NCI-H2196 (cell line): ENCODE results near the gene SEZ6L2.
A peak's percentile ranks its signal among the peaks of the same experiment; 100 is the strongest.
"Not testable (repeated sequence)": the region's sequence is repeated elsewhere in the genome, so short reads cannot be mapped to it uniquely, and the experiment has no call there.

Experiments used
- DNase-seq: peaks from one replicate; lab custom pipeline; 2025; ENCODE audit not compliant: unreplicated experiment; lab: John Stamatoyannopoulos, UW

The SEZ6L2 gene

GRCh38 chr16:29899516-29900101 is at the start of gene SEZ6L2:
Gene SEZ6L2 (minus strand): TSS chr16:29899550. CDS start chr16:29899019, 531 bp downstream.
- DNase-seq = peak; percentile 95

GRCh38 chr16:29947897-29948296 is 48.5 kb upstream of the SEZ6L2 start:
- DNase-seq = no peak

DNA sequence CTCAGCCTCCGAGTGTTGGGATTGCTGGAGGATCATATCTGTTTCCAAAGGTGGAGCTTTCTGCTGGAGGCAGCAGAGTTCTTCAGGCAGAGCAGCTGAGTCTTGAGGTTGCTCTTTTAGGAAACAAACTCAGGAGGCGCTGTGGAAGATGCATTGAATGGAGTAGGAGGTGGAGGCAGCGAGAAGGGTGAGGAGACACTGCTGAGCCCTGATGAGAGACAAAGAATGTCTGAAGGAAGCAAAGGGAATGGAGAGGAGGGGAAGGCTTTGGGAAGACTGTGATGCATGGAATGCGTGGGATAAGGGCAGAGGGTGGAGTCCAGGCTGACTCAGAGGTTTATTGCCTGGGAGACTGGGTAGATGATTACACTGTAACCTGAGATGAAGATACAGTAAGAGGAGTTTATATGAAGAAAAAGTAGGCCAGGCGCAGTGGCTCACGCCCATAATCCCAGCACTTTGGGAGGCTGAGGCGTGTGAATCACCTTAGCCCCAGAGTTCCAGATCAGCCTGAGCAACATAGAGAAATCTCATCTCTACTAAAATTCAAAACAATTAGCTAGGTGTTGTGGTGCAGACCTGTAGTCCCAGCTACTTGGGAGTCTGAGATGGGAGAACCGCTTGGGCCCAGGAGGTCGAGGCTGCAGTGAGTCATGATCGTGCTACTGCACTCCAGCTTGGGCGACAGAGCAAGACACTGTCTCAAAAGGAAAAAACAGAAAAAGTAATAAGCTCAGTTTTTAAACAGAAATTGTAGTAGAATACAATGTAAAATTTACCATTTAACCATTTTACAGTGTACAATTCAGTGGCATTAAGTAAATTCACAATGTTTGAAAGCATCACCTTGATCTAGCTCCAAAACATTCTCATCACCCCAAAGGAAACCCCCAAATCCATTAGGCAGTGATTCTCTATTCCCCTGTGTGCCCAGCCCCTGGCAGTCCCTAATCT is 44.8 kb upstream of the SEZ6L2 start:
- peak; percentile 51 for DNase-seq

DNA sequence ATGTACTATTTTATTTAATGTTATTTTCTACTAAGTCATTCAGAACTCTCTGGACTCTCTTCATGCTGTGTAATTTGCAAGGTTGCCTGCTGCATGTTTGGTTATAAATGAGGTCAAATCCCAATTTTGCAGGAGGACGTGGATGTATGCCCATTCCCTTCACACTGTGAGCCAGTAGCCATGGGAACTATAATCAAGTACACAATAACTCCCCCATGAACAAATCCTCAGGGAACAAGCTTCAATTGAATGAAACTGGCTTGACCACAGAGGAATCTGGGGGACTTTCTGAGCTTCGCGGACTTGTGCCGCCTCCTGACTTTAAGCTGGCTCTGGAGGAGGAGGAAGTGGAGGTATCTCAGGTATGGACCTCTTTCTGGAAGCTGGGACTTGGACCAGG is 41.3 kb upstream of the SEZ6L2 start:
- DNase-seq = no peak

DNA sequence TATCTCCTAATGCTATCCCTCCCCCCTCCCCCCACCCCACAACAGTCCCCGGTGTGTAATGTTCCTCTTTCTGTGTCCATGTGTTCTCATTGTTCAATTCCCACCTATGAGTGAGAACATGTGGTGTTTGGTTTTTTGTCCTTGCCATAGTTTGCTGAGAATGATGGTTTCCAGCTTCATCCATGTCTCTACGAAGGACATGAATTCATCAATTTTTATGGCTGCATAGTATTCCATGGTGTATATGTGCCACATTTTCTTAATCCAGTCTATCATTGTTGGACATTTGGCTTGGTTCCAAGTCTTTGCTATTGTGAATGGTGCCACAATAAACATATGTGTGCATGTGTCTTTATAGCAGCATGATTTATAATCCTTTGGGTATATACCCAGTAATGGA is 32.4 kb upstream of the SEZ6L2 start:
- not testable (repeated sequence) for DNase-seq

DNA sequence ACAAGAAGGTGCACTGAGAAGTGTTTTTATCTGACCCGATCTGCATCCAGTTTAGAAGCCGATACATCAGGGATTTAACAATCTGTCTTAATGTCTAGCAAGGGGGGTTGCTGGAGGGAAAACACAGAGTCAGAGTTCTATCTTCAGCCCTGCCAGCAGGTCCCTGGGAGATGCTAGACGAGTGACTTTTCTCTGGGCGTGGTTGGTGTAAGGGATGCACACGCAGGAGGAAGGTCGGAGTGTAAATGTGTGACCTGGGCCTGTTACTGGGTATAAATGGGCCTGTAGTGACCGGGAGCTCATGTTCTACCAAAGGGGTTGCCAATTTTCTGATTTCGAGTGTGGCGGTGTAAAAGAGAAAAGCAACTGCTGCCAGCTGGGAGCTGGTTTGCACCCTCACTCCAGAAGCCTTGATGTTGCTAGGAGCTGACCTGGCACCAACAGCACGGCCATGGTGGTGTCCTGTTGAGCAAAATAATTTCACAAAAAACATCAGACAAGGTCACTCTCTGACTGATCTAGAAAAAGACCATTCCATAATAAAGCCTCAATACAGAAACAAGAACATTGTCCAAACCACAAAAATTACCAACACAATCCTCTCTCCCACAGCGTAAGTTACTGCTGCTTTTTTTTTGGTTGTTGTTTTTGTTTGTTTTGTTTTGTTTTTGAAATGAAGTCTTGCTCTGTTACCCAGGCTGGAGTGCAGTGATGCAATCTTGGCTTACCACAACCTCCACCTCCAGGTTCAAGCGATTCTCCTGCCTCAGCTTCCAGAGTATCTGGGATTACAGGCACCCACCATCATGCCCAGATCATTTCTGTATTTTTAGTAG is 27.9 kb upstream of the SEZ6L2 start:
- no peak for DNase-seq

- DNase-seq = no peak
These were observed 27.3 kb upstream of the SEZ6L2 start for GRCh38 chr16:29926711-29927052.

GRCh38 chr16:29925781-29926710 is 26.7 kb upstream of the SEZ6L2 start, which contains the start of gene KCTD13:
Gene KCTD13 (minus strand): TSS chr16:29926226. CDS start chr16:29926033, 193 bp downstream.
- DNase-seq = peak; percentile 76

DNA sequence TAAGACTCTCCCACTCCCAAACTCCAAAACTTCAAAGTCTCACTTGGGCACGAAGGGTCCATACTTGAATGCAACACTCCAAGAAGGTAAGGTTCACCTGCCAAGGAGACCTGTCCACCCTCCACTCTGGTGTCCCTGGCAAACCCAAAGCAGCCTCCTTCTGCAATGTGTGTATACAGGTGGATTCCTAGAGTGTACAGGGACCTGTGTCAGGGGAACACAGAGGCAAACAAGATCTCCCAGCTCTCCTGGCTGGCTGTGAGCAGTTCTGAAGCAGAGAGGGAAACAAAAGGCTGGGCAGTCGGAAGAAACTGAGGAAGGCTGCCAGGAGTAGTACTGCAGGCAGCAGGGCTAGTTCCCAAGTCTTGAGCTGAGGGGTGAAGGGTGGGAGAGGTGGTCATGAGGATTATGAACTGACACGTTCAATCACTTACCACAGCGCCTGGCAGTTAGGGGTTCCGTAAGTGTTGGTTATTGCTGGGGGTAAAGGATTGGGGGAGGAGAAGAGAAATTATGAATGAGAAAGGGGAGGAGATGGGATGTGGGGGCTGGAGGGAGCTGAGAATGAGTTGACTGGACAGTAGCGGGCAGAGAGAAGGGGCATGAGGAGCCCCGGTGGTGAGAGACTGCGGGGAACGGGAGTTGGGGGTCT is 25.9 kb upstream of the SEZ6L2 start:
- DNase-seq = no peak

DNA sequence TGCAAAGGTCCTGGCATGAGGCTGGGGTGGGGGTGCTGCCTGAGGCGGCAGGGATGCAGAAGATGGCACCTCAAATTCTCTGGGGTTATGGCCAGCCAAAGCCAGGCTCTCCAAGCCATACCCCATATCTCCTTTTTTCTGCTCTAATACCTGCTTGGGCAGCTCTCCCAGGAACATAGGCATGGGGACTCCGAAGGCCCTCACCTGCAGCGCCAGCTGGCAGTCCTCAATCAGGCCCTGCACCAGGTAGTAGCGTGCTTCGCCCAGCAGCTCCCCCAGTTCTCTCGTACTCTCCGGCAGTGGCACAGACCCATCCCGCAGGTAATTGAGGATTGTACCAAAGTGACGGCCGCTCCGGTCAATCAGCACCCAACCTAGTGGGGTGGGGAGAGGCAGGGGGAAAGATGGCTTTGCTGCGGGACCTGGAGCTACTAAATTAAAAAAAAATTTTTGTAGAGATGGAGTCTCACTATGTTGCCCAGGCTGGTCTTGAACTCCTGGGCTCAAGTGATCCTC is 23.7 kb upstream of the SEZ6L2 start:
- no peak for DNase-seq

DNA sequence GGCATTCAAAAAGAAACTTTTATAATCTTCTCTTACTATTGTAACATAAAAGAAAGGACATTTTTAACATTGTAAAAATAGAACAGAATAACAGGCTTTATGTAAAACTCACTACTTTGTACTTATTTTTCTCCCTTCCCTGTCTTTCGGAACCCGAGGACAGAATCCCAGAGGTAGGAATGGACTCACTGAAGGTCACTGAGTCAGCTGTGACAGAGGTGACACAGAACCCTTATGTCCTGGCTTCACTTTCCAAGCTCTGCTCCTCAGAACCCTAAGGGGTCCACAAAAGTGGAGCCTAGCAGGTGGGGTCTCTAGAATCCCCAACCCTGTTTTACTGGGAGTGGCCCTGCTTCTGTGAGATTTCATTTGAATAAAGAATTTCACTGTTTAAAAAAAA is 23.0 kb upstream of the SEZ6L2 start:
- no peak for DNase-seq

GRCh38 chr16:29921034-29921385 is 21.7 kb upstream of the SEZ6L2 start:
- no peak for DNase-seq

GRCh38 chr16:29920288-29921033 is 21.1 kb upstream of the SEZ6L2 start:
- no peak for DNase-seq

DNA sequence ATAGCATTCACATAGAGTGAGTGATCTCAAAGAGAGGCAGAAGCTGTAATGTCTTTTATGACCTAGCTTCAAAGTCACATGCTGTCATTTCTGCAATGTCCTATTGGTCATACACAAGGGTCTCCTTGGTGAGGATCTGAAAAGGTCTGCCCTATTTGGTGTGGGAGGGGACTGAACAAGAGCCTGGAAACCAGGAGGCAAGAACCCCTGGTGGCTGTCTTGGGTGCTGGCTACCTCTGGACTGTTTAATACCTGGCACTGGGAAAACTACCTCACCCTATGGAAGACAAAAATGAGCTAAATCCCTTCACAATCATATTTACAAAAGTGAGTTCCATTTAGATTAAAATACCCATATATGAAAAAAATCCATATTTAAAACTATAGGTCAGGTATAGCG is 17.6 kb upstream of the SEZ6L2 start:
- DNase-seq = no peak

- no peak for DNase-seq
These were observed 16.4 kb upstream of the SEZ6L2 start for GRCh38 chr16:29915590-29916247.

DNA sequence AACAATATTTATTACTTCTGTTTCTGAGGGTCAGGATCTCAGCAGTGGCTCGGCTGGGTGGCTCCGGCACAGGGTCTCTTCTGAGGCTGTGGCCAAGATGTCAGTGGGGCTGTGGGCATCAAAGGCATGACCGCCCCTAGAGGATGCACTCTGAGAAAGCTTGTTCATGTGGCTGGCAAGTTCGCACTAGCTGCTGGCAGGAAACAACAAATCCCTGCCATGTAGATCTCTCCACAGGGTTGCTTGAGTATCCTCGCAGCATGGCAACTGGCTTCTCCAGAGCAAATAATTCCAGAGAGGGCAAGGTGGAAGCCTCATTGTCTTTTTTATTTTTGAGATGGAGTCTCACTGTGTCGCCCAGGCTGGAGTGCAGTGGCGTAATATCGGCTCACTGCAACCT is 14.2 kb upstream of the SEZ6L2 start:
- no peak for DNase-seq

- no peak for DNase-seq
These were observed 12.7 kb upstream of the SEZ6L2 start for GRCh38 chr16:29912087-29912486.

DNA sequence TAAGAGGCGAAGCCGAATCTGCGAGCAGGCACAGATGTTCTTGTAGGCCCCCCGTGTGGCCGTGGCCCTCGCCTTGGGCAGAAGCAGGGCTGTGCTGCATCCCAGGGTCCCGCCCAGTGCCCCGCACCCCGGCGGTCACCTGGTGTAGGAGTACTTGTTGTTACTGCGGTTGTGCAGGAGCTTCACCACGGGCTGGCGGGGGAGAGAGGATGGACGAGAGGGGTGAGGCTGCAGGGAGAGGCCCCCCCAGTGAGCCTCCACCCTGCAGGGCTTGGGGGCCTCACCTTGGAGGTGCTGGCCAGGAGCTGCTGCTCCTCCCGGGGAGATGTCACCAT is 12.3 kb upstream of the SEZ6L2 start:
- DNase-seq = no peak
